DMS79 (cell line): ENCODE results near the gene GPR161.

ENCODE experiments used
- DNase-seq: peaks from one replicate; lab custom pipeline; 2025; lab: John Stamatoyannopoulos, UW

The GPR161 gene

DNA sequence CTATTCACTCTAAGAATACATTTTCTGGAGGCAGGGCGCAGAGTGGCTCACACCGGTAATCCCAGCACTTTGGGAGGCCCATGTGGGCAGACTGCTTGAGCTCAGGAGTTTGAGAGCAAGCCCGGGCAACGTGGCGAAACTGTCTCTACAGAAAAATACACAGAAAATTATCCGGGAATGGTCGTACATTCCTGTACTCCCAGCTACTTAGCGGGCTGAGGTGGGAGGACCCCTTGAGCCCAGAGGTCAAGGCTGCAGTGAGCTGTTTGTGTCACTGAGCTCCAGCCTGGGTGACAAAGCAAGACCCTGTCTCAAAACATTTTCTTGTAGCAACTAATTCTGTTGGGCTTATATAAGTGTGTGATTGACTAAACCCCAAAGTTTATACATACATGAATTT lies 30.5 kb downstream of the GPR161 start:
- DNase-seq: no peak

DNA sequence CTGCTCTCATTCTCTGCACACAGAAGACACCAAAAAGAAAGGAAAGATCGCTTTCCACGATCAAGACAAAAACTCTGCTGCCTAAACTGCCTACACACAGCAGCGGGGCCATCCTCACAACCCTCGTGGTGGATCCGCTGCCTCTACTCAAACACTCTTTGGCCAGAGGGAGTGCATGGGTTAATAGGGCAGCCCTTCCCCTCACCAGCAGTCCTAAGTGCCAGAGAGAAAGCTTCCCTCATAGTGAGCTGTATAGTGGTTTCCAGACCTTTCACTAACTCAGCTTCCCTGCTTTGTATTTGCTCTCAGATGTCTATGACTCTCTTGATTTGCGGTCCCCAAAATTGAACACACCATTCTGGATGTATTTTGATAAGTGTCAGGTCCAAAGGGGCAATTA lies 30.9 kb downstream of the GPR161 start:
- DNase-seq: no peak

DNA sequence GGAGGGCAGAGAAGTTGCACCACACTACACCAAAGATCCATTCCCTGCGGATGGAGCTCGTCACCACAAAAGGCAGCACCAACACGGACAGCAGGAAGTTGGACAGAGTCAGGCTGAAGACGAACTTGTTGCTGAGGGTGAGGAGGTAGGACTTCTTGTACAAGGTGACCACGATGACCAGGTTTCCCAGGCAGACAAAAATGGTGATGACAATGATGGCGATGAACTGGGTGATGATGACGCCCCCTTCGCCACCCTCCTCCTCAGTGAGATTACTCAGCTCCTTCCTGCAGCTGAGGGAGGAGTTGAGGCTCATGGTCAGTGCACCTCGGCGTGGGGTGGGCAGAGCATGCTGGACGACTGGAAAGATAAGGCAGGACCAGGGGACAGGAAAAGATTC lies 32.2 kb downstream of the GPR161 start:
- no peak for DNase-seq

DNA sequence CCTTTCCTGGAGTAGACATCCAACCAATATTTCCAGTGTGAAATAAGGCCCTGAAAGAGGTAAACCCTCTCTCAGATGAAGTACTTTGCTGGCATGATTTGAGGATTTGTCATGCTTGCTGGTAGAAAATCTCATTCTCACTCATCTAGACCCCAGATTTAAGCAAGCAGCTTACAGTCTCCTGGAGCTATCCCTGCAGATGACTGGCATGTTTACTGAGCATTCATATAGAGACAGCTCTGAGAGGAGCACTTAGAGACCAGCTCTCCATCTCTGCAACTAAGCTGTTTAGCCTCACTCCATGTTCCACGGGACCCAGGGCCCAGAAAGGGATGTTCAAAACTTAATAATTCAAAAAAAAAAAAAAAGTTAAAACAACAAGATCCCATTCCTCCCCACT lies 34.2 kb downstream of the GPR161 start:
- DNase-seq: no peak

DNA sequence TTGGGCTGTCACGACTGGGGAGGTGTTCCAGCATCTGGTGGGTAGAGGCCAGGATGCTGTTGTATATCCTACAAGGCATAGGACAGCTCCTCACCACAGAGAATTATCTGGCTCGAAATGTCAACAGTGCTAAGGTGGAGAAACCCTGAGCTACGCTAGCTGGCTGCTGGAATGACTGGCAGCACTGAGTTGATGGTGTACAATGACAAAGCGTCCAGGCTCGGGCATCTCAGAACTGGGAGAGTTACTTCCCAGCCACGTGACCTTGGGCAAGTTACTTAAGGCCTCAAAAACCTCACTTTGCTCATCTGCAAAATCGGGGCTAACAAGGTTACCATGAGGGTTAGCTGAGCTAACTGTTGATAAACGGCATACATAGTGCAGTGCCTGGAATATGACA lies 35.4 kb downstream of the GPR161 start:
- DNase-seq: no peak

DNA sequence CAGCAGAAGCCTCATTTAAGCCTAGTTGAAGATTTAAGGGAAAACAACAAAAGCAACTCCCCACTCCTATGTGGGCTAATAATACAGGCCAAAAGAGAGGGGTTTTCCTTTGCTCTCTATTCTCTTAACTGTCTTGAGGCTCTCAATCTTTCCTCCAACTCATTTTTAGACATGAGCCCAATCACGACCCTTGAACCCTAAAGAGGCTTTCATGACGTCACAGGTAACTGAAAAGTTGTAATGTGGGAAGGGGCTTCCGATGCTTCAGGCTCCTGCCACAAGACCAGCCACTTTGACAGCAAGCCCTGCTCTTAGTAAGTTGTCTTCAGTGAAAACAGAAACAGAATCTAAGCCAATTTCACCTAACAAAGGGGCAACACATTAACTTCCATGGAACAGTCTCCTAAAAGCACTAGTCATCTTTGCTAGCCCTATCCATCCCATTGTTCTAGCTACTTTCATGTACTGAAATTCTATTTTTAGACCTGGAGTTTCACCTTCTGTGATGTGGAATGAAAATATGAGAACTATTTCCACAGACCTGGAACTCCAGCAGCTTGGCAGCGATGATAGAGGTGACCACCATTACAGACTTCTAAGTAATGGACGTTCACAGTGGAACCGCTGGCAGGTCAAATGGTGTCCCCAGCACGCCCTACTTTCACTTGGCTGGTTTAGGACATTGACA lies 36.3 kb downstream of the GPR161 start:
- no peak for DNase-seq

DNA sequence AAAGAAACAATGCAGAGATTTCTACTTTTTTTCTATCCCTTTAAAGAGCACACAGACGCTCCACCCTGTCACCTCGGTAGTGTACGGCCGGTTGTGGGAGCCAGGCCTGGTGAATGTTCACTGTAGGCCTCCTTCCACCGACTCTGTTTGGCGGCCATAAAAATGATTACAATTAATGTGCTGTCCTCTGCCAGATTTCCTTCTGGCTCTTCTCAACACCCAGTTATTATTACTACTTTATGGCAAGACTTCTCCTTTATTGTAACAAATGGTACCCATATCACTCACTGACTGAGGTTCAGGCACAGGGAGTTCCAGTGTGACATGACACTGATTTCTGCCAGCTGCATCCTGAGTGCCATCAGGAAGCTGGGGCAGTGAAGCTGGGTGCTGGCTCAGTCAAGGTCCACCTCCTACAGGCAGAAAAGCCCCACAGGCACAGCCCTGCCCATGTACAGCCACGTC lies 37.4 kb downstream of the GPR161 start:
- DNase-seq: no peak

DNA sequence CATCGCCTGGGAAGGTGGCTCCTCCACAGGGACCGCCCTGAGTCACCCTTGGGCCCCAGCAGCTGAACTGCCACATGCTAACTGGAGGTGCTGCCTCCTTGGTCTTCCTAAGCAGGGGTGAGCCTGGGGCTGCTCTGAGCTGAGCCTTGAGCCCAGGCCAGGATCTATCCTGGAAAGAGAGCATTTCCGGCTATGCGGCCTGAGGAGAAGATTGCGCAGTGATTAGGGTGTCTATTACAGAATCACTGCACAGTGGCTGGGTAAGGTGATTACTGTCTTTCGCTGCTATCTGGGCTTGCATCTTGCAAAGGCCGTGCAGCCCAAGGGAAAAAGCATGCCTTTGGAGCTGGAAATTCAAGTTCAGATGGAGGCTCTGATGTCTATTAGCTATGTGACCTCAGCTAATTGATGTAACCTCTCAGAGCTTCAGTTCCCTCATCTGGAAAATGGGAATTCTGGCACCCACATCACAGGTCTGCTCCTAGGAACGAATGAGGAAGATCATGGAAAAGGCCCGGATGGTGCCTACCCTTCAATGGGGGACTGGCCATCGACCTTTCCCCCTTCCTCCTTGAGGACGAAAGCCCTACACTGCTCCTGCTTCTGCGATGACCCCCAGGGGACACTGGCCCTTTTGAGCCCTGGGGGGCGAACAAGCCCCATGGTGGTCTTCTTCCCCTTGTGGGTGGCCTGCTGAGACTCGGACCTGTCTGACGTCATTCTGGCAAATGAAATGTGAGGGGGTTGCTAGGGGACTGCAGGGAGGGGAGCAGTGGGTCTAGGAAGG lies 38.0 kb downstream of the GPR161 start:
- no peak for DNase-seq

DNA sequence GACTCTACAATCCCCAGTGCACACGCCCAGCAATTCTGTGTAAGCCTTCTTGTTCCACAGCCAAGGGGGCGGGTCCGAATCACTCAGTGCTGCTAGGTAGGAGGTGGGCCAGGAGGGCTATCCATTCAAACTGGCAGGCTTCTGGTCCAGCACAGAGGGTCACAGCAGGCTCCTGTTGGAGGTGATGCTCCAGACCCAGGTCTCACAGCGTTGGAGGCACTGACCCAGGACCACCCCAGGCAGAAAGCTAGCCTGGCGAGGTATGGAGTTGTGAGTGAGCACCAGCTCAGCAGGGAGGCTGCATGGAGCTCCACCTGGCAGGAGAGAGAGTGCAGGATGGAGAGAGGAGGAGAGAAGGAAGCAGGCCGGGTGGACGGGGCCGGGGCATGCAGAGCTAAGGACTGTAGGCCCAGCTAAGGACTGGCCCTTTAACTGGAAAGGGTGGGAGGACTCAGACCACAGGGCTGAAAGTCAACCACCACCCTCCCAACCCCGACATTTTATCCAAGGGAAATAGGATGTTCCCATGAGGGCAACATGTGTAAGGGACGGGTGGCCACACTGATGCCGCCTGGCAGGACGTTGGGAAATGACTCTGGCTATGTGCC lies 38.7 kb downstream of the GPR161 start:
- DNase-seq: no peak

DNA sequence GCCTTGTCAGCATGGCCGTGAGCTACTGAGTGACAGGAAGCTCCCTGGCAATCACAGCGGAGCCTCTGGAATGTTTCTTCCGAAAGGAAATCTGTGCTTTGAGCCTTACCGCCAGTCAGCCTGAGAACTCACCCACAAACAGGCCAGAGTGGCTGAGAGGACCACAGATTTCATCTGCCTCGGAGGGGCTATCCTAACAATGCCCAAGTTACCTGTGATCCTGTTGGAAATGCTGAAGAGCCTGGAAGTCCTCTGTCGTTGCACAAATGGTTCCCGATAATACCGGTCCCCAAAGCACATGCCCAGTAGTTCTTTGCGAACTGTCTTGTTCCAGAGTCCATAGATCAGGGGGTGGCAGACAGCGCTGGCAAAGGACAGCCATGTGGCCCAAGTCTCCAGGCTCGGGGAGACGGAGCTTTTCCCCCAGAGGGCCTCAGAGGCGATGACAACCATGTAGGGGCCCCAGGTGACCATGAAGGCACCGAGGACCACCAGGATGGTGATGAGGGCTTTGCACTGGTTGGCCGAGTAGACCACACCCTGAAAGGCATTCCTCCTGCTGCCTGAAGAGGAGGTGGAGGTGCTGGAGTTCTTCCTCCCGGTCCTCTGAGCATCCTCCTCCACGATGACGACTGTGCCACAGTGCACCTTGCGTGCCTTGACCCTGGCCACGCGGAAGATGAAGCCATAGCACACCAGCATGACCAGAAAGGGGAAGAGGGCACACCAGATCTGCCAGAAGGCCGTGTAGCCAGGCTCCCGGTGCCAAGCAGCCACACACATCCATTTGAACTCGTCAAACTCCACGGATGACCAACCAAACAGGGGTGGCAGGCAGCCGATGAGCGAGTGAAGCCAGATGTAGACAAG lies 40.2 kb downstream of the GPR161 start:
- no peak for DNase-seq

DNA sequence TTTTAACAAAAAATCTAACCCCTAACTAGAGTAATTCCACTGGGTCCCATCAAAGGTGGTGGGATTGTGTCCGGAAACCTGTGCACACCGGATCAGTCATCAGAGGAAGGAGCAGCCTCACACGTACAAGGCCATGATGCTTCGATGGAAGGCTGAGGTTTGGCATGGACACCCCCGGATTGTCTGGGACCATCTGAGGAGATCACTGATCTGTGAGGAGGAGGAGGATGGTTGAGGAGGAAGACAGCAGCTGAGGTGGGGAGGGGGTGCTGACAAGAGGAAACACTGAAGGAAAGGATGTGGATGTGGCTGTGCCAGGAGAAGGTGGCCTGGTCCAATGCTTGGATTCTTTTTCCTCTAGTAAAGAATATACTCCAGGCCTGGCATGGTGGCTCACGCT lies 41.3 kb downstream of the GPR161 start:
- no peak for DNase-seq

DNA sequence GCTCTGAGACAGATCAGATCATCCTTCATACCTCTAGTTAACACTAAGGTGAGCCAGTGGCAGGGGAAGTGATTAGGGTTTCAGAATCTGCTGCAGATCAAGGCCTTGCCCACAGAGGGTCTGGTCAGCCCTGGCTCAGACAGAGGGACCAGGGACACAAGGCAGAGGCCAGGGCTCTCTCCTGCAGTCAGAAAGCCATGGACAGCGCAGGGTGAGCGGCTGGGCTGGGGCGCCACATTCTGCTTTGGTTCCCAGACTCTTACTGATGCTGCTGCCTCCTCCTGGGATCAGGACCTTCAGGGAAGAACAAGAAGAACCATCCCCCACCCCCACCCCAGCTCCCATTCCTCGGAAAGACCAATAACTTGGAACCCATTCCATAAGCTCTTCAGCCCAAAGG lies 43.1 kb downstream of the GPR161 start:
- no peak for DNase-seq

DNA sequence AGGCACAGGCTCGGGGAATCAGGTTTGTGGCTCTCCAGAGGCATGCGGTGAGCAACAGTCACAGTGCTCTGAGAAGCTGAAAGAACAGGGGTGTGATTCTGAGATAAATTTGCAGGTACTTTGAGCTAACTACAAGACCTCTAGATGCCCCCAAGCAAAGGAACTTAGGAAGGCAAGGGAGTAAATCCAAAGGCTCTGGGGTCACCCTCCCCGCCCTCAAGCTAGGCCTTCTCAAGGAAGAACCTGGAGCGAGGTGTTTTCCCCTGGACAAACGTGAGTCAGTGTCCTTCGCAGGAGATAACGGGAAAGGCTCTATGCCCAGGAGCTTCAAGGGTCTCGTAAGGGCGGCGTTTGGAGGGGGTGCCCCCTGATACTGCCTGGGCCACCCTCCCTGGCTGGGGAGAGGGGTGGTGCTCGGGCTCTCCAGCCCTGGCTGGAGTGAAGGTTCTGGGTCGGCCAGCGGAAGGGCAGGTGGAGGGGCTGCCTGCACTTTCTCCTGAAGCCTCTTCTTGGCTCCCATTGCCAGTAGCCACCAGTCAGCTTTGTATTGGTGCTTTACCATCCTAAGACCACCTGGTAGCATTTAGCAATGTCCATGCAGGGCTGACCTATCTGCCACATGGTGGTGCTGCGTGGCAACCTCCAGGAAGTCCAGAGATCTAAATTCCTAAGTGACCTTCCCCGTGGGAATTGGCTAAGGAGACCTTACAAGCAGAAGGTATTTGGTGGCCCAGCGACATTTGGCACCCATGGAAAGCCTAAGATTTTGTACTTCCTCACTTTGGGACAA lies 44.0 kb downstream of the GPR161 start:
- DNase-seq: no peak

DNA sequence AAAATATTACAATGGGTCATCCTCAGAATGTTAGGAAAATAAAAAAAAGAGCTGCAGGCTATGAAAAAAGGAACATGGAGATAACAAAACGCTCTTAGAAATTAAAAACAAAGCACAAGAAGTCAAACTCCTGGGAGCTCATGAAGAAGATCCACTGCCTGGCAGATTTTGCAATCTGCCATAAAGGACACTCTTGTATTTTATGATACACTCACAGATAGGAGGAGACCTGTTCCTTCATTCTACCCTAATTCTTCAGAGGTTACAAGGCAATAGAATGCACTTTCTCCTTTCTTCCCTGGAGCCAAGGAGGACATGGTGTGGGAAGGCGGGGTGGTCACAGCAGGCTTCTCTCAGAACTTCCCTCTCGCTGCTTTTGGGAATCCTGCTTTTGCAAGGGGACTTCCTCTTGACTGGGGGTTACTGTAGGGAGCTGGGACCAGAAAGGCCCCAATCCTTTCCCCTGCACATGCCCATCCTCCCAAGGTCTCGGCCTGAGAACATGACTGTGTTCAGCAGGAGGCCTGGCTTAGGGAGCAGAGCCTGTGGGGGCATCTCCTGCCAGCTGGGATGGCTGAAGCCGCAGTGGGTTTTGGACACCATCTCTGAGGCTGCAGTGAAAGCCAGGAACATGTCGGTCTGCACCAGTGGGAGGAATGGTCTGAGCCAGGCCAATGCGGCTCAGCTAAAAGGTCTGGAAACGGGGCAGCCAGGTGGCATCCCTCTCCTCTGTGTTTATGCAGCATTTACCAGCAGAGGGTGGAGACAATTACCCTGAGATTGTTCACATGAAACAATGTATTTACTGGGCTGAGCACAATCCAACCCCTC lies 44.8 kb downstream of the GPR161 start:
- DNase-seq: no peak

DNA sequence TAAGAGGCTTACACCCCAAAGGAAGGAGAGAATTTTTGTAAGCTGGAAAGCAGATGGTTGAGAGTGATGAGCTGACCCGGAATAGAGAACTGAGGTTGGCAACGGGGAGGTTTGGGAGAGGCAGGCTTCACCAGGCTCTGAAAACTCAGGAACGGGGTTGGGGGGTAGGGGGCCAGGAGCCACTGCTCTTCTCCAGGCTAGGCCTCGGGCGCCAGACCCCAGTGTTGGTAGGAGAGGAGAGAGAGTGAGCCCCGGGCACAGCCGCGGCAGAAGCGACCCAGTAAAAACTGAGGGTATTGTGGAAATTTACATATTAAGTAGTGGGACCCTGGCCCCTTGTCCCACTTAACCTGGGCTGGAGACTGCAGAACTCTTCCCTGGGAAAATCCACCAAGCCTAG lies 45.7 kb downstream of the GPR161 start:
- no peak for DNase-seq

DNA sequence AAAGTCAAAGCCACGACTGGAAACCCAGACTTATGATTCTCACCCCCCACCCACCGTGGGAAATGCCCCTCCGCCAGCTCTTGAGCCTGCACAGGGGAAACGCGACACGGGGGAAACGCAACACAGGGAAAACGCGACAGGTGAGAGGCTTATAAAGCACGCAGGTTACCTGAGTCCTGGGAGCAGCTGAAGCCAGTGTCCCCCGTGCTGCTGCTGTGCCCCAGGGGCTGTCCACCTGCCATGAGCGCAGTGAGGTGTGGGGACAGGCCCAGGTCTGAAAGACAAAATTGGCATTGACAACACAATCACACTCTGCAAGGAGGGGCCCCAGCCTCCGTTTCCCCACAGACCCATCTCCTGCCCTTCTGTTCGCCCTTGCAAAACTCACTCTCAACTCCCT lies 46.3 kb downstream of the GPR161 start:
- no peak for DNase-seq

DNA sequence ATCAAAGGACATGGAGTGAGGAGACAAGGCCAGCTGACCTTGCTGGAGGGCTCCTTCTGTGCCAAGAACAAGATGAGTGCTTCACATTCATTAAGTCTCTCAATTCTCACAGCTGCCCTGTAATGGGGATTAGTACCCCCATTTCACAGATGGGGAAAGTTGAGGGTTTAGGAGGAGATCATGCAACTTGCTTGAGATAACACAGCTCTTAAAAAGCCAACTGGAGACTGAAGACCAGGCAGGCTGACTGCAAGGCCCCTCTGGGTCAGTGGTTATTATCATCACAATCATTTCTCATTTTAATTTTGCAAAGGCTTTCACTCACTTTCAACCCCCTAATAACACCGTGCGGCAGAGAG lies 46.8 kb downstream of the GPR161 start:
- no peak for DNase-seq

DNA sequence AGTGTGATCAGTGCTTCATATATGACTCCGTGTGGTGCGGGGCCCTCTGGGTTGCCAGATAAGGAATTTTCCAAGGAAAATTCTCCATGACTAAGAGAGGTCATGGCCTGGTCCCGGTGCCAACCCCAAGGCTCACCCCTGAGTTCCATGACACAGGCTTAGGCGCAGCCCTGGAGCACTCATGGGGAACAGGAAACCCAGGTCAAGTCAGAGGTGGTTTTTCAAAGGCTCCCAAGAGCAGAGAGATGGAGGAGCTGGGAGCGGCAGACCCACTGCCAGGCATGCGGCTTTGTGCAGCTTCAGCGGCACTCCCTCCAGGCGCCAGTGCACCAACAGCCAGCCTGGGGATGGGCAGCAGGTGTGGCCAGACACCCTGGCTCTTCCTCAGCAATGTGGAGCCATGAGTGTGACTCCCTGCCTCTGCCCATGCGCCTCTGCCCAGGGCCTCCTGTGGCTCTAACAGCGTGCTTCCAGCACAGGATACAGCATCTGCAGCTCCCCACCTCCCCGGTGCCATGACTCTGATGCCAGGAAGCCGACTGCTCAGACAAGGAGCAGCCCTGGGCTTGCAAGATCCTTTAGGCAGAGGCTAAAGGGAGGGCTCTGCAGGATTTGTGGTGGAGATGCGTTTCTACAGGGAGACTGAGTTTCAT lies 47.3 kb downstream of the GPR161 start:
- no peak for DNase-seq

DNA sequence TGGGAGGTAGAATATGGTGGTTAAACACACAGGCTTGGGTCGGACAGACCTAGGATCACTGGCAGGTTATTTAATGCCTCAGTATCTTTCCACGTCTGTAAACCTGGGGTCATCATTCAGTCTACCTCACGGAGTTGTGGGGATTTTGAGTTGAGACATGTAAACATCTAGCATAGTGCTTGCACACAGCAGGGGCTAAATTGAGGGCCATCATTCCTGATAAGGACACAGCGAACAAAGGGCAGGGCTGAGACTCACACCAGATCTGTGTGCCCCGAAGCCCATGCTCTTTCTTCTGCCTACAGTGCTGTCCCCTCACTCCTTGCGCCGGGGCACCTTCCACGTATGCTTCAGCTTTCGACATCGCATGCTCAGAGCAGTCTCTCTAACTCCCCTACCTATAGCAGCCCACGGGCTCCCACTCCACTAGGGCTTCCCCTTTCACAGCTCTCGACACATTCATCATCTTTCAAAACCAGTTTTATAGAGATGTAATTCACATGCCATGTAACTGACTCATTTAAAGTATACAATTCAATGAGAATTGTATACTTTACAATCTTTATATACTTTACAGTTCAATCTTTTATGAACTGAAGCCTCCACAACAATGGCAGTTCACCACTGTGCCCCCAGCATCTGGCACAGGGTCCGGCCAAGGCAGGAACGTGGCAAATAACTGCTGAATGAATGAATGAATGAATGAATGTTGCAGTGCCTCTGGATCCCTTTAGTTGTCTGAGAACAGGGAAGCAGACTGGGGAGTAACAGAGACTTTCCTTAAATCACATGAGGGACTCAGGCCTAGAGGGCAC lies 48.0 kb downstream of the GPR161 start:
- no peak for DNase-seq
